Stimulated activated naive CD4-positive, alpha-beta T cell treated with Interleukin-2 at 50 U/mL for 16 hours (primary cell): ENCODE data around the gene ZNF112.

ENCODE experiments used
- DNase-seq: peaks from one replicate; lab custom pipeline; 2025; lab: John Stamatoyannopoulos, UW

The ZNF112 gene

DNA sequence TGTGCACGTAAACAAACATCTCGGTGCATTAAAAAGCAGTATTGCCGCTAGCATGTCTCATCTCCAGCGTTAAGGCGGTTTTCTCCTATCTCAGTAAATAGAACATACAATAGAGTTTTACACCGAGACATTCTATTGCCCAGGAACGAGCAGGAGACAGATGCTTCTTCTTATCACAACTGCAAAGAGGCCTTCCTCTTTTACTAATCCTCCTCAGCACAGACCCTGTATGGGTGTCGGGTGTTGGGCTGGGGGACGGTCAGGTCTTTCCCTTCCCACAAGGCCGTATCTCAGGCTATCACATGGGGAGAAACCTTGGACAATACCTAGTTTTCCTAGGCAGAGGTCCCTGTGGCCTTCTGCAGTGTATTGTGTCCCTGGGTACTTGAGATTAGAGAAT lies 75.6 kb downstream of the ZNF112 start:
- no peak for DNase-seq

DNA sequence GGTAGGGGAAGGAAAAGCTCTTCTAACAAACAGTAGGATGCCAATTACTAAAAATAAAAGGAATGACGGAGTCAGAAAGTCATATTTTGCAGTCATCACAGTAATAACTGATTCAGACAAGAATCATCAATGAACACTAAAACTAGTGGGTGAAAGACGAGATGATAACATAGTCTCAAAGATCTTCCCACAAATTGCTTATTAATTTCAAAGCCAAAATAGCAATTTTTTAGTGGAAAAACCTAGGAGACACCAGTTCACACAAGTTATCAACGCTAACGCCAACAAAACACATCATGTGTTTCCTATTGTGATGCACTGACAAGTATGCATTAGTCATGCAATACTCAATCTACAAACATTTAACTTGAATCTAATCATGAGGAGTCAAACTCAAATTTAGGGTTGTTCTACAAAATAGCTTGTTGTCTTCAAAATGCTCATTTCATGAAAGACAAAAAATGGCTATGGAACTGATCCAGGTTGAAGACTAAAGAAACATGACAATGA lies 78.2 kb downstream of the ZNF112 start:
- no peak for DNase-seq

DNA sequence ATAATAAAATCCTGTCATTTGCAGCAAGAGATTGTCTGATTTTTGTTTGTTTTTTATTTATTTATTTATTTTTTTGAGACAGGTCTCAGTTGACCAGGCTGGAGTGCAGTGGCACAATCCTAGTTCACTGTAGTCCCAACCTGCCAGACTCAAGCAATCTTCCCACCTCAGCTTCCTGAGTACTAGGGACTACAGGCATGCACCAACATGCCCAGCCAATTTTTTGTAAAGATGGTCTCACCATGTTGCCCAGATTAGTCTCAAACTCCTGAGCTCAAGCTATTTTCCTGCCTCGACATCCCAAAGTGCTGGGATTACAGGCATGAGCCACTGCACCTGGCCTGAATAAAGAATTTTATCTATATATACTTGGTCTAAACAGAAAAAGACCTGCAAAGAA lies 79.1 kb downstream of the ZNF112 start:
- DNase-seq, result no peak
